ENCODE measurements around the gene GPR162.

GPR162 gene

DNA sequence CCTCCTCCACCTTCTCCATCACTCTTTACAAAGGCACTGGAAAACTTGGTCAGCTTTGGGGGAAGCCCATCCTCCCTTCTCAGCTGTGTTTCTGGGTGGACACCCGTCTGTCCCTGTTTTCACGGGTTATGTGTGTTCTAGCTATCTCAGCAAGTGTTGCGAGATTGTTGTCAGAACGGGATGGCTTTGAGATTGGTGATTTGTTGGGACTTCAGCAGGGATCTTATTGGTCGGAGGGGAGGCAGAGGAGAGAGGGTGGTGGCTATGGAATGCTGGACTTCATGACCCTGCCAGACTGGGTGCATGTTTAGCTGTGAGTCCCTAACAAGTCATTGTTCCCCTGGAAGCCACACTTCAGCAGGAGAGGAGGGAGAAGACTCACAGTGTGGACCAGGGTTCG lies 32.4 kb downstream of the GPR162 start:
- TF ChIP-seq, protein P1, sequence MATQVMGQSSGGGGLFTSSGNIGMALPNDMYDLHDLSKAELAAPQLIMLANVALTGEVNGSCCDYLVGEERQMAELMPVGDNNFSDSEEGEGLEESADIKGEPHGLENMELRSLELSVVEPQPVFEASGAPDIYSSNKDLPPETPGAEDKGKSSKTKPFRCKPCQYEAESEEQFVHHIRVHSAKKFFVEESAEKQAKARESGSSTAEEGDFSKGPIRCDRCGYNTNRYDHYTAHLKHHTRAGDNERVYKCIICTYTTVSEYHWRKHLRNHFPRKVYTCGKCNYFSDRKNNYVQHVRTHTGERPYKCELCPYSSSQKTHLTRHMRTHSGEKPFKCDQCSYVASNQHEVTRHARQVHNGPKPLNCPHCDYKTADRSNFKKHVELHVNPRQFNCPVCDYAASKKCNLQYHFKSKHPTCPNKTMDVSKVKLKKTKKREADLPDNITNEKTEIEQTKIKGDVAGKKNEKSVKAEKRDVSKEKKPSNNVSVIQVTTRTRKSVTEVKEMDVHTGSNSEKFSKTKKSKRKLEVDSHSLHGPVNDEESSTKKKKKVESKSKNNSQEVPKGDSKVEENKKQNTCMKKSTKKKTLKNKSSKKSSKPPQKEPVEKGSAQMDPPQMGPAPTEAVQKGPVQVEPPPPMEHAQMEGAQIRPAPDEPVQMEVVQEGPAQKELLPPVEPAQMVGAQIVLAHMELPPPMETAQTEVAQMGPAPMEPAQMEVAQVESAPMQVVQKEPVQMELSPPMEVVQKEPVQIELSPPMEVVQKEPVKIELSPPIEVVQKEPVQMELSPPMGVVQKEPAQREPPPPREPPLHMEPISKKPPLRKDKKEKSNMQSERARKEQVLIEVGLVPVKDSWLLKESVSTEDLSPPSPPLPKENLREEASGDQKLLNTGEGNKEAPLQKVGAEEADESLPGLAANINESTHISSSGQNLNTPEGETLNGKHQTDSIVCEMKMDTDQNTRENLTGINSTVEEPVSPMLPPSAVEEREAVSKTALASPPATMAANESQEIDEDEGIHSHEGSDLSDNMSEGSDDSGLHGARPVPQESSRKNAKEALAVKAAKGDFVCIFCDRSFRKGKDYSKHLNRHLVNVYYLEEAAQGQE (IDR thresholded peaks at IDR 0.05; ENCODE audit: insufficient read depth in 1 of 2, low read depth in 2 of 2, low read length in 2 of 2), result no peak
- TF ChIP-seq TAF1 (IDR thresholded peaks at IDR 0.05; ENCODE audit: borderline replicate concordance, insufficient read depth, low read length) (no peak), SIN3A (IDR thresholded peaks at IDR 0.05; ENCODE audit: borderline replicate concordance, insufficient read depth, low read length) (no peak), POLR2AphosphoS5 (IDR thresholded peaks at IDR 0.05; ENCODE audit: low read depth, low read length) (no peak), FOXP2 (optimal IDR thresholded peaks at IDR 0.05; ENCODE audit: borderline replicate concordance, extremely low read depth, extremely low read length, insufficient read depth) (no peak)

DNA sequence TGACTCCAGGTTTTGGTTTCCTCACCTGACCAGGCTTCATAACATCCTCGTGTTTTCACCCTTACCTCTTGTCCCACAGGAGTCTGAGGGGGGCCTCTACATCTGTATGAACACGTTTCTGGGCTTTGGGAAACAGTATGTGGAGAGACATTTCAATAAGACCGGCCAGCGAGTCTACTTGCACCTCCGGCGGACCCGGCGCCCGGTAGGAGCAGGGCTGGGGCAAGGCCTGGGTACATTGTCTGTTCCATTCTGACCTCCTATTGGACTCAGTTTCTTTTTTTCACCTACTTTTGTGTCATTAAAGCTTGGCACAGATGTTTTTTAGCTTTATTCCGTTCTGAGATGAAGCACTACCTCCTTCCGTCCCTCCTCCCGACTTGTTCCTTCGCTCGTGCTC lies 33.7 kb downstream of the GPR162 start:
- TF ChIP-seq FOXP2 (optimal IDR thresholded peaks at IDR 0.05; ENCODE audit: borderline replicate concordance, extremely low read depth, extremely low read length, insufficient read depth) (no peak), POLR2AphosphoS5 (IDR thresholded peaks at IDR 0.05; ENCODE audit: low read depth, low read length) (no peak), TAF1 (IDR thresholded peaks at IDR 0.05; ENCODE audit: borderline replicate concordance, insufficient read depth, low read length) (no peak), SIN3A (IDR thresholded peaks at IDR 0.05; ENCODE audit: borderline replicate concordance, insufficient read depth, low read length) (no peak)
- TF ChIP-seq, protein P1 (IDR thresholded peaks at IDR 0.05; ENCODE audit: insufficient read depth in 1 of 2, low read depth in 2 of 2, low read length in 2 of 2), result no peak

DNA sequence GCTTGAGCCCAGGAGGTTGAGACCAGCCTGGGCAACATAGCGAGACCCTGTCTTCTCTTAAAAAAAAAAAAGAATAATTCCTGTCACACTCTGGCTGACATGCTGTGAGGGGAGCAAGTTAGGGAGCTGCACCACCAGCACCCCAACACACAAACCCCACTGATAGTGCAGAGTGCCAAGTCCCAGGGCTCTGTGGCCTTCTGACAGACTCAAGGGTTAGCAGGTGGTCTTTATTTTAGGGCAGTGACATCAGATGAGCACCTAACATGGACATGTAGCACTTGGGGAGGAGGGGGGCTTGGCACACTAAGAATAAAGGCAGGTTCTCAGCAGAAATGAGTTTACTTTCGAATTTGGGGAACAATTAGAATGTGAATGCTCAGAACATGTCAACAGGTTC lies 37.2 kb downstream of the GPR162 start:
- no peak for TF ChIP-seq TAF1 (IDR thresholded peaks at IDR 0.05; ENCODE audit: borderline replicate concordance, insufficient read depth, low read length)
- TF ChIP-seq, protein P1 (IDR thresholded peaks at IDR 0.05; ENCODE audit: insufficient read depth in 1 of 2, low read depth in 2 of 2, low read length in 2 of 2), result no peak
- TF ChIP-seq POLR2AphosphoS5 (IDR thresholded peaks at IDR 0.05; ENCODE audit: low read depth, low read length), result no peak
- TF ChIP-seq FOXP2 (optimal IDR thresholded peaks at IDR 0.05; ENCODE audit: borderline replicate concordance, extremely low read depth, extremely low read length, insufficient read depth), result no peak
- no peak for TF ChIP-seq SIN3A (IDR thresholded peaks at IDR 0.05; ENCODE audit: borderline replicate concordance, insufficient read depth, low read length)

DNA sequence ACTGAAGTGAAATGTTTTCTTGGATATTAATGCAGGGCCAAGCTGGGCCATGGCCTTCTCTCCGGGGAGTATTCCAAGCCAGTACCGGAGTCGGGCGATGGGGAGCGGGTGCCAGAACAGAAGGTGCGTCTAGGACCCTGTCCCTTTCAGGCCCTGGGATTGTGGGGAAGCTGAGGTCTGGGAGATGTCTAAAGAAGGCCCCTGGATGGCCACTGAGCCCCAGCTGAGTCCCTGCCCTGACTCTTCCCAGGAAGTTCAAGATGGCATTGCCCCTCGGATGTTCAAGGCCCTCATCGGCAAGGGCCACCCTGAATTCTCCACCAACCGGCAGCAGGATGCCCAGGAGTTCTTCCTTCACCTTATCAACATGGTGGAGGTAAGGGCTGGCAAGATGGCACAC lies 38.5 kb downstream of the GPR162 start:
- TF ChIP-seq SIN3A (IDR thresholded peaks at IDR 0.05; ENCODE audit: borderline replicate concordance, insufficient read depth, low read length), result no peak
- no peak for TF ChIP-seq TAF1 (IDR thresholded peaks at IDR 0.05; ENCODE audit: borderline replicate concordance, insufficient read depth, low read length)
- no peak for TF ChIP-seq POLR2AphosphoS5 (IDR thresholded peaks at IDR 0.05; ENCODE audit: low read depth, low read length)
- TF ChIP-seq FOXP2 (optimal IDR thresholded peaks at IDR 0.05; ENCODE audit: borderline replicate concordance, extremely low read depth, extremely low read length, insufficient read depth), result no peak
- TF ChIP-seq, protein P1 (IDR thresholded peaks at IDR 0.05; ENCODE audit: insufficient read depth in 1 of 2, low read depth in 2 of 2, low read length in 2 of 2), result no peak

DNA sequence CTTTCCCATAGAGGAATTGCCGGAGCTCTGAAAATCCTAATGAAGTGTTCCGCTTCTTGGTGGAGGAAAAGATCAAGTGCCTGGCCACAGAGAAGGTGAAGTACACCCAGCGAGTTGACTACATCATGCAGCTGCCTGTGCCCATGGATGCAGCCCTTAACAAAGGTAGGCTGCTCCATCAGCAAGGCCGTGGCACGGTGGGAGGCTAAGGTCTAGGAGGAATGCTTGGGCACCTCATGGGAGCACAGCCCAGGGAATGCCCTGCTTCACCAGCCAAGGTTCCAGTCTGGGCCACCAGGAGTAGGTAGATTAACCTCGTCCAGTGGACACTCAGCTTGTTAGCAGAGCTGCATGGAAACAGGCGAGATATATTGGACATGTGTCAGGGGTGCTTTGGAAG lies 39.3 kb downstream of the GPR162 start:
- TF ChIP-seq TAF1 (IDR thresholded peaks at IDR 0.05; ENCODE audit: borderline replicate concordance, insufficient read depth, low read length), result no peak
- no peak for TF ChIP-seq SIN3A (IDR thresholded peaks at IDR 0.05; ENCODE audit: borderline replicate concordance, insufficient read depth, low read length)
- TF ChIP-seq FOXP2 (optimal IDR thresholded peaks at IDR 0.05; ENCODE audit: borderline replicate concordance, extremely low read depth, extremely low read length, insufficient read depth), result no peak
- no peak for TF ChIP-seq POLR2AphosphoS5 (IDR thresholded peaks at IDR 0.05; ENCODE audit: low read depth, low read length)
- TF ChIP-seq, protein P1 (IDR thresholded peaks at IDR 0.05; ENCODE audit: insufficient read depth in 1 of 2, low read depth in 2 of 2, low read length in 2 of 2), result no peak
